OCI-LY7 (cell line): ENCODE measurements around the gene SETBP1. TPM values are rescaled to one million over a fixed set of nuclear protein-coding genes. Genes with fewer than 3 reads are reported as not detected.

ENCODE experiments used
- BruUV-seq: library from RNA; stranded (reverse); fragments of 400-500 nt; replicated peaks from 2 replicates; lab custom pipeline; 2021; lab: Mats Ljungman, UMichigan
- CTCF ChIA-PET: fragments of 300-600 bp; sonication (Branson Sonifier 250); formaldehyde crosslinking; loops from one replicate; lab custom pipeline; 2022; ENCODE audit warnings: antibody characterized with exemption; ENCODE audit not compliant: unreplicated experiment; lab: Charles Lee
- POLR2A ChIA-PET: fragments of 300-600 bp; sonication (Branson Sonifier 250); formaldehyde crosslinking; loops from one replicate; lab custom pipeline; 2022; ENCODE audit warnings: antibody characterized with exemption; lab: Charles Lee
- DNase-seq: peaks from one replicate; pipeline ENCODE4 v3.0.0-alpha.2; 2015; ENCODE audit warnings: low spot score
- H2AFZ ChIP-seq: fragments of 200-600 bp; sonication (generic), shearing (Covaris generic); 2 replicates; pipeline ENCODE4 v1.6.1; 2014; ENCODE audit warnings: mild to moderate bottlenecking, antibody characterized with exemption, low read length, moderate library complexity
- H3K27ac ChIP-seq: fragments of 200-600 bp; sonication (generic); 2 replicates; pipeline ENCODE4 v1.5.1; 2014; ENCODE audit warnings: mixed run types, low read depth, mild to moderate bottlenecking, moderate library complexity, low read length, inconsistent platforms; ENCODE audit not compliant: poor library complexity, severe bottlenecking
- H3K36me3 ChIP-seq: fragments of 200-600 bp; sonication (generic); 2 replicates; pipeline ENCODE4 v1.6.1; 2014; ENCODE audit warnings: mild to moderate bottlenecking, antibody characterized with exemption, low read length, moderate library complexity, mixed read lengths; ENCODE audit not compliant: insufficient read depth
- H3K4me1 ChIP-seq: fragments of 200-600 bp; sonication (generic); 2 replicates; pipeline ENCODE4 v1.5.1; 2014; ENCODE audit warnings: mild to moderate bottlenecking, low read length; ENCODE audit not compliant: insufficient read depth, poor library complexity, severe bottlenecking
- H3K4me2 ChIP-seq: fragments of 200-600 bp; sonication (generic); 2 replicates; pipeline ENCODE4 v1.6.1; 2014; ENCODE audit warnings: mild to moderate bottlenecking, low read length
- H3K4me3 ChIP-seq: fragments of 200-600 bp; sonication (generic); 2 replicates; pipeline ENCODE4 v1.5.1; 2014; ENCODE audit warnings: mild to moderate bottlenecking, low read depth, low read length; ENCODE audit not compliant: poor library complexity, severe bottlenecking
- H3K79me2 ChIP-seq: fragments of 200-600 bp; sonication (generic); 2 replicates; pipeline ENCODE4 v1.6.1; 2016; ENCODE audit warnings: low read depth, mild to moderate bottlenecking, low read length, moderate library complexity, mixed read lengths; ENCODE audit not compliant: insufficient read depth
- H3K9me2 ChIP-seq: fragments of 200-600 bp; sonication (generic); 2 replicates; pipeline ENCODE4 v1.6.1; 2016; ENCODE audit warnings: mild to moderate bottlenecking, low read length, mixed read lengths; ENCODE audit not compliant: insufficient read depth
- H3K9me3 ChIP-seq: fragments of 200-600 bp; sonication (generic); 2 replicates; pipeline ENCODE4 v1.6.1; 2014; ENCODE audit warnings: mild to moderate bottlenecking, mixed run types, low read length, mixed read lengths
- H4K20me1 ChIP-seq: fragments of 200-600 bp; sonication (generic); 2 replicates; pipeline ENCODE4 v1.6.1; 2014; ENCODE audit warnings: mild to moderate bottlenecking, antibody characterized with exemption, low read length, moderate library complexity, mixed read lengths; ENCODE audit not compliant: insufficient read depth
- EZH2phosphoT487 ChIP-seq: fragments of 200-600 bp; sonication (generic); IDR thresholded peaks from 2 replicates; pipeline ENCODE4 v1.6.1; 2018; ENCODE audit warnings: low read depth, borderline replicate concordance, mild to moderate bottlenecking, mixed run types, antibody characterized with exemption, low read length, moderate library complexity, mixed read lengths
- intact Hi-C: fragments of 100-400 bp; cut with micrococcal nuclease; formaldehyde crosslinking; loops from one replicate; pipeline ENCODE4 v1.10.0; 2022; ENCODE audit not compliant: unreplicated experiment
- total RNA-seq, 2 experiments: library from RNA; depleted of rRNA in 1 of 2; stranded (reverse); fragments of >200 nt in 1 of 2; shearing (Covaris generic) in 1 of 2; gene quantifications; 2 replicates each; pipeline ENCODE4 v1.2.3, GENCODE V29; 2014 to 2022
- TF ChIP-seq, protein P1 (sequence below): fragments of 200-600 bp; sonication (generic); conservative IDR thresholded peaks from 2 replicates; pipeline ENCODE4 v1.5.1; 2014; ENCODE audit warnings: mild to moderate bottlenecking, antibody characterized with exemption, low read length, moderate library complexity, mixed read lengths

The SETBP1 gene
- total RNA-seq, 2 experiments from 2014 or later: 2.6 to 9.1 TPM

DNA sequence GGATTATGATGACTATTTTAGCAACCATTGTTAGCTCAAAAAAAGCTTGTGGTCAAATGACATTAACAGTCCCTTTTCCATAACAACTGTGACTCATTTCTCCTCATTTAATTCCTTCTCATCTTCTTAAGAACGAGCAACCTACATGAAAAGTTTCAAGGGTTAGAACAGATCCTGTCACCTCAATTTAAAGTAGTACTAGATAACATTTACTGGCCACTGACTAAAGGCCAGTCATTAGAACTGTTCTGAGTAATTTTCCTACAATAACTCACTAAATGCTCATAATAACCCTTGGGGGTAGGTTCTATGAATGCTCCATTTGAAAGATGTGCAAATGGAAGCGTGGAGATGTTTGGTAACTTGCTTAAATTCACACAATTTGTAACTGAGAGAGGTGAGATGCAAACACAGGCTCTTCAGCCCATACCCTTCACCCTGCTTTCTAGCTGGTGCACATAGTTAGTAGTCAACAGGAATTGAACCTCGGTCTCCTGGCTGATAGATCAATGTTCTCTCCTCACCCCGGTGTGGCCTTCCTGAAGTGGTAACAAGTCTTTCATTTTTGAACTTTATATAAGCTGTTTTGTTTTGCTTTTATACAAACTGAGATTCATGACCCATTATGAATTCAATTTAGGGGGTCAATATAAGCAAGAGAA, 212.5 kb downstream of the SETBP1 start:
- peaks cover 5% of the 10 kb centered on the region for H3K4me1 ChIP-seq
- H3K4me2 ChIP-seq: no peak overlapping the region
- no peak for TF ChIP-seq EZH2phosphoT487
- TF ChIP-seq, protein P1, sequence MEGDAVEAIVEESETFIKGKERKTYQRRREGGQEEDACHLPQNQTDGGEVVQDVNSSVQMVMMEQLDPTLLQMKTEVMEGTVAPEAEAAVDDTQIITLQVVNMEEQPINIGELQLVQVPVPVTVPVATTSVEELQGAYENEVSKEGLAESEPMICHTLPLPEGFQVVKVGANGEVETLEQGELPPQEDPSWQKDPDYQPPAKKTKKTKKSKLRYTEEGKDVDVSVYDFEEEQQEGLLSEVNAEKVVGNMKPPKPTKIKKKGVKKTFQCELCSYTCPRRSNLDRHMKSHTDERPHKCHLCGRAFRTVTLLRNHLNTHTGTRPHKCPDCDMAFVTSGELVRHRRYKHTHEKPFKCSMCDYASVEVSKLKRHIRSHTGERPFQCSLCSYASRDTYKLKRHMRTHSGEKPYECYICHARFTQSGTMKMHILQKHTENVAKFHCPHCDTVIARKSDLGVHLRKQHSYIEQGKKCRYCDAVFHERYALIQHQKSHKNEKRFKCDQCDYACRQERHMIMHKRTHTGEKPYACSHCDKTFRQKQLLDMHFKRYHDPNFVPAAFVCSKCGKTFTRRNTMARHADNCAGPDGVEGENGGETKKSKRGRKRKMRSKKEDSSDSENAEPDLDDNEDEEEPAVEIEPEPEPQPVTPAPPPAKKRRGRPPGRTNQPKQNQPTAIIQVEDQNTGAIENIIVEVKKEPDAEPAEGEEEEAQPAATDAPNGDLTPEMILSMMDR: no peak
- POLR2A ChIA-PET: no interaction called here
- no peaks in the 10 kb centered on the region for H3K36me3 ChIP-seq
- no peak for DNase-seq
- H3K79me2 ChIP-seq: no peaks in the 10 kb centered on the region
- H4K20me1 ChIP-seq: no peaks in the 10 kb centered on the region
- intact Hi-C loops: loop anchor here (10.0 kb wide), 1 partner anchor 218 kb away; no protein-coding TSS in a partner anchor
- no peak overlapping the region for H3K4me3 ChIP-seq
- H3K9me2 ChIP-seq: no peaks in the 10 kb centered on the region
- BruUV-seq: no TSS peak
- CTCF ChIA-PET: no interaction called here
- no peak overlapping the region for H2AFZ ChIP-seq
- H3K27ac ChIP-seq: no peak overlapping the region
- no peaks in the 10 kb centered on the region for H3K9me3 ChIP-seq

DNA sequence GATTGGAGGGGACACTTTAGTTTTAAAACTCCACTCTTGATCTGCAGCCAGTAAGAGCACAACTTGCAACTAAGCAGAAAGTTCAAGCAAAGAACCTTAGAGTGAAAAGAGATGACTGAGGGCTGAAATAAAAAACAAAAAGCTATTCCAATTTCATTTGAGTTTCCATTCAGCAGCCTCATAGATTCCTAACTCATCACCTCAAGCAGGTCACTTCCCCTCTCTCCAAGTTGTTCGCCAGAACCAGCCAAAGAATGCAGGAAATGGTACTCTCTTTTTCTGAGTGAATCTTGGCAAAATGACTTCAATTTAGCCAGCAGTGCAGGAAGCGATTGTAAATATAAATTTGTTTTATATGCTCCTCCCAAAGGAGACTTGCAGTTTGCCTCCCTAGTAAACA, 213.3 kb downstream of the SETBP1 start:
- BruUV-seq: no TSS peak
- no peaks in the 10 kb centered on the region for H4K20me1 ChIP-seq
- H3K27ac ChIP-seq: no peak overlapping the region
- H3K36me3 ChIP-seq: no peaks in the 10 kb centered on the region
- no peak overlapping the region for H3K4me3 ChIP-seq
- intact Hi-C loops: loop anchor here (10.0 kb wide), 1 partner anchor 219 kb away; no protein-coding TSS in a partner anchor
- ChIA-PET CTCF (no interaction called here), POLR2A (no interaction called here)
- H3K4me1 ChIP-seq: peaks cover 4% of the 10 kb centered on the region
- H3K79me2 ChIP-seq: no peaks in the 10 kb centered on the region
- no peak for DNase-seq
- no peak overlapping the region for H2AFZ ChIP-seq
- no peak for TF ChIP-seq EZH2phosphoT487
- TF ChIP-seq, protein P1: no peak
- H3K9me3 ChIP-seq: no peaks in the 10 kb centered on the region
- H3K9me2 ChIP-seq: no peaks in the 10 kb centered on the region
- no peak overlapping the region for H3K4me2 ChIP-seq

DNA sequence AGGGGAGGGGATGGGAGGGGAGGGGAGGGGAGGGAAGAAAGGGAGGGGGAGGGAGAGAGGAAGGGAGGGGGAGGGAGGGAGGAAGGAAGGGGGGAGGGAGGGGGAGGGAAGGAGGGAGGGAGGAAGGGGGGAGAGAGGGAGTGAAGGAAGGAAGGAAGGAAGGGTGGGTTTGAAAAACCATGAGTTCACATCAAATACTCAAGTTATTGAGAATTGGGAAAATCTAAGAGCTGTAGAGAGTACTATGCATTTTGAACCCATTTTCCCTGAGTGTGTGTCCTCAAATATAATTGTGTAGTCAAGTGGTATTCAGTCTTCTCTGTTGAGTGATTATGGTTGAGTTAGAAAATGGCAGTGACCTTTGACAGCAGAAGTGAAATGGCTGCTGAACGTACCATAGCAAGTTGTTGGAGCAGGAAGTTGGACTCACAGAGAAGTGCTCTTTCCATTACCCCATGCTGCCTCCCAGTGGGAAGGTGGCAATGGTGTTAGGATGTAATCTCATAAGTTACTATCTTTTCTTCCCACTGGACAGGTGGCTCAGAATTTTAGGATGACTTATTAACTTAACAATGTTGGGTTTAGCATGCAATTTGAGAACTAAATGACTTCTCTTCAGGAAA, 214.6 kb downstream of the SETBP1 start:
- Histone ChIP-seq H3K9me3 (no peaks in the 10 kb centered on the region), H3K4me2 (no peak overlapping the region), H2AFZ (no peak overlapping the region), H3K79me2 (no peaks in the 10 kb centered on the region), H3K4me3 (no peak overlapping the region), H3K9me2 (no peaks in the 10 kb centered on the region), H3K27ac (no peak overlapping the region), H3K36me3 (no peaks in the 10 kb centered on the region), H4K20me1 (no peaks in the 10 kb centered on the region), H3K4me1 (no peaks in the 10 kb centered on the region)
- no TSS peak for BruUV-seq
- peak; percentile 46 for DNase-seq
- ChIA-PET CTCF (no interaction called here), POLR2A (no interaction called here)
- intact Hi-C loops: loop anchor here (10.0 kb wide), 1 partner anchor 220 kb away; no protein-coding TSS in a partner anchor
- TF ChIP-seq, protein P1: peak; percentile 58
- TF ChIP-seq EZH2phosphoT487: no peak
